ENCODE measurements around the gene AQP2.

AQP2 gene

DNA sequence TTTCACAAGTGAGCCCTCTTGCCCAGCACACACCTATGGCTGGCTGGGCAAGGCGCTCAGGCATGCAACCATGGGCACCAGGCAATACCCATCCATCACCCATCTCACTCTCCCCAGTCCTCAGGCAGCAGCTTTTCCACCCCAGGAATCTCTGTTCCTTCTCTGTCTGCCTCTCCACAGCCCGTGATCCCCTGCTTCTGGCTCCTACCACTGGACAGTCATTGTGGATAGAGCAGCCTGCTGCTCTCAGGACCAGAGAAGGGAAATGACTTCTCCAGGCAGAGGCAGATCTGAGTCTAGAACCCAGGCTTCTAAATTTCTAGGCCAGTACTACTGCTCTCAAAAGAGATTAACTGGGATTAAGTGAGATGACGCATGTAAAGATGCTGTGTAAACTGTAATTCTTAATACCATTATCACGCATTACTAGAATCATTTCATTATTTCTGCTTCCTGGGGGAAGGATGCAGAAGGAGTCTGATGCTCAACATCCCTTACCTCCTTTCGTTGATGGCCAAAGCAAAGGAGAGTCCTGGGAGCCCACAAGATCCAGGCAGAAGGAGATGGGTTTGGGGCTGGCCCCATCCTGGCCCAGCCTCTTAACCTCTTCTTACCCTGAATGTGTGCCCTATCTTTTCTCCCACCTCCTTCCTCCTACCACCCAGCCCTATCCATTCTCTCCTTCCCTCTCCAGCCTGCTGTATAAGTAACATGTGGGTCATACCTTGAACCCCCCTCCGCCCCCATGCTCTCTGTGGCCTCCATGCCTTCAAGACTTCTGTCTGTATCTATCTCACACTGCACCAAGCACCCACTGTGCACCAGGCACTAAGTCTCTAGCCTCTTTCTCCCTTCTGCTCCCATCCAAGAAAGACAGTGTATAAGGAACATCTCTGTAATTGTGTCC lies 6.4 kb downstream of the AQP2 start:
- no peak for DNase-seq

DNA sequence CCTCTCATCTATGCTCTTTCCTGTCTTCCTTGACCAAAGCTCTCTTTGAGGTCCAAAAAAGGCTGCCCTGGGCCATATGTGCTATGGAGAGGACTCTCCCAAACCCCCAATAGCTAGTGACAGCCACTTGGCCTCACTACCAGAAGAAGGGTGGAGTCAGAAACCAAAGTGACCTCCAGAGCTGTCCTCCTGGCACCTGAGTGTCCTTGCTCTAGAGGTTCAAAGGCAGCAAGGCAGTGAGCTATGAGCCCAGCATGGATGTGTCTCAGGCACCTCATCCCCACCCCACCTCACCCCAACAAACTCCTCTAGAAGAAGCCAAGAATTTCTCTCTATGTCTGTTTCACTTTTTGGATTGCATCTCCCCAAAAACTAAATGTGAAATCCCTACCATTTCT lies 7.0 kb downstream of the AQP2 start:
- no peak for DNase-seq

DNA sequence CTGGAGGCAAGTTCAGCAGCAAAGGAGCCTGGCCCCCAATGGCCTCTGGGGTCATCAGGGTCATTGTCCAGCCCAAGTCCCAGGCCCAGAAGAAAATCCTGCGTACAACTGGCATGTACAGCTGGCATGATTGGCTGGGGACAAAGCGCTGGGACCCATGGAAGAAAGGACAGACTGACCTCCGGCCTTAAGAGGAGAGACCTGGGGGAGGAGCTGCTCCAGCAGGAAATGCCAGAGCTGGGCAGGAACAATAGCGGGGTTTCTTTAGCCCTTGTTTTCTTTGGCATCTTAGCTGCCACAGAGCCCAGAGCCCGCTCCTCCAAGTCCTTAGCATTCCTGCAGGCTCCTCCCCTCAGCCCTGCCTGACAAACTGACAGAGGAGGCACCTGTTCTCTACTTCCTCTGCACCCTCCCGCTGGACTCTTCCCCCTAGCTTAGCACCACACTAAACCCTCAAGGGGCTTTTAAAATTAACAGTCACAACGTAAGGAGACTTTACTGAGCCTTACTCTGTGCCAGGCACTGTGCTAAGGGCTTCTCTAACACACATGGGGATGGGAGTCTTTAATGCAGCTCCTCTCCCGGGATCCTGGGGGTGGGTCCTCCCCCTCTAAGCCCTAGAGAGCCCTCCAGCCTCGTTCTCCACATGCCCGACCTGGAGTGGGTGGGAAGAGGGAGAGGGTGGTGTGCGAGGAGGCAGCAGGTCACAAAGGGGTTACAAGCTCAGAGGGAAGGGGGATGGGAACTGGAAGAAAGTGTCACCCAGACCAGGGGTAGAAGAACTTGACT lies 9.3 kb downstream of the AQP2 start:
- no peak for DNase-seq

DNA sequence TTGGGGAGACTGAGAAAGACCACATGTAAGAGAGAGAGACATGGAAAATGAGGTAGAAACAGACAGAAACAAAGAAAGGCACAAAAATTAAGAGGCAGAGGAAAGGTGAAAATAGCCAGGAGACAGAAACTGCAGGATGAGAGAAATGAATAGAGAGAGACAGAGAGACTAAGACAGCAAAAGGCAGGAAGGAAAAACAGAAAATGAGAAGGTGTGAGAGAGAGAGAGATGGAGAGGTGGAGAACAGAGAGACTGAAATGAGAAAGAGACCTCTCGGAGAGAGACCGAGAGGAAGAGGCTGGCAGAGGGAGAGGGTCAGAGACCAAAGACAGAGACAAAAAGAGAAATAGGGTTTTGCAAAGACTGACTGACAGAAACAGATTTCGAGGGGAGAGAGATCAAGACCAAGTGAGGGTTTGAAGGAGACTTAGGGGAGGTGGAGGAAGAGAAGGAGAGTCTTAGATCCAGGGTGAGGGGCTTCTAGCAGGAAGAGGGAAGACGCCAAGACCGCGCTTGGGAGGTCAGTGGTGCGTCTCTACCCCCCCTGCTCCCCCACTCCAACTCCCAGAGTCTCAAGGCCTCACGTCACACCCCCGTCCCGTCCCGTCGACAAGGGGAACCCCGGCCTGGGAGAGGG lies 10.1 kb downstream of the AQP2 start:
- DNase-seq = no peak

DNA sequence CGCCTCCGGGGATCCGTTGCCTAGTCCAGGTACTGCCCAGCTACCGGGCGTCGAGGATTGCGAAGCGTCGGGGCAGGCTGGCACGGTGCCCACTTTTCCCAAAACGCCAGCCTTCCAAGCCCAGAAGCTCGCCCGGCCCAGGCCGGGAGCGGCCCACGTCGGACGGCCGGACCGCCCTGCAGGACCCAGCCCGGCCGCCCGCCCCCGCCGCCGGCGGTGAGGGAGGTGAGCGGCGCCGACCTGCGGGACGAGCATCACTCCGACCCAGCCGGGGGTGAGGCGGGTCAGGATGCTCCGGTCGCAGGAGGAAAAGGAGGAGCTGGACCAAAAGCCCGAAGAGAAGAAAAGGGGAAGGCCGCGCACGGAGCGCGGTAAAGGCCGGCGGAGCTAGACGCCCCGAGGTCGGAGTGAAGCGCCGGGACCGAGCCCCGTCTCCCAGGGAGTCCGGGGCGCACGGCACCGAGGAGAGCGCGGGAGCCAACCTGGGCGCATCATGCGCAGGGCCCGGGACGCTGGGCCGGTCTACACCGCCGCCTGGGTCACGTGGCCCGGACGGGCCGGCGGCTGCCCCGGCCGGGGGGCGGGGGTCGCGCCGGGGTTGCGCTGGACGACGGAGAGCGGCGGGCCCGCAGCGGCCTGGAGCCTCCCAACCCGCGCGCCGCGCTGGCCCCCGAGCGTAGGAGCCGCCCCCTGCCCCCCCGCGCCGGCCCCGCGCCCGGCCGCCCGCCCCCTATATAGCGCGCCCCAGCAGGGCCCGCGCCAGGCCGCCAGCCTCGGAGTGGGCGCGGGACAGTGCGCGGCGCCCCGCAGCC lies 10.8 kb downstream of the AQP2 start, which contains the start of gene AQP5:
AQP5 (plus strand) TSS at position 762 of the 812 bp plus-strand sequence. CDS start 146 bp downstream, outside the sequence.
- no peak for DNase-seq

DNA sequence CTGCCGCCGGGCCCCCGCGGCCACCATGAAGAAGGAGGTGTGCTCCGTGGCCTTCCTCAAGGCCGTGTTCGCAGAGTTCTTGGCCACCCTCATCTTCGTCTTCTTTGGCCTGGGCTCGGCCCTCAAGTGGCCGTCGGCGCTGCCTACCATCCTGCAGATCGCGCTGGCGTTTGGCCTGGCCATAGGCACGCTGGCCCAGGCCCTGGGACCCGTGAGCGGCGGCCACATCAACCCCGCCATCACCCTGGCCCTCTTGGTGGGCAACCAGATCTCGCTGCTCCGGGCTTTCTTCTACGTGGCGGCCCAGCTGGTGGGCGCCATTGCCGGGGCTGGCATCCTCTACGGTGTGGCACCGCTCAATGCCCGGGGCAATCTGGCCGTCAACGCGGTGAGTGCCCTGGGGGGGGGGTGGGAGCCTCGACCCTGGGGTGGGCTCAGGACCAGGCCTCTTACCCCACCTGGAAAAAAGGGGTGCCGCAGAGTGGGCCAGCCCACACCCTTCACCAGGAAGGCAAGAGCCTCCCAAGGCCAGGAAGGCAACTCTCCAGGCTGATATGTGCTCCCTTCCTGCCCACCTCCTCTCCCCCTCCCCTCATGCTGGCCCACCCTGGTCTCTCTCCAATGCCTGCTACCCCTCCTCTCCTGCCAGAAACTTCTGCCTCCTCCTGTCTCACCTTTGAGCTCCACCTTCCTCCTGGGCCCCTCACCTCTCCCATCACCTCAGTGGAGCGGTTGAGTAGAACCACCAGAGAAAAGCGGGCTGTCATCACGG lies 11.6 kb downstream of the AQP2 start:
- DNase-seq = no peak

DNA sequence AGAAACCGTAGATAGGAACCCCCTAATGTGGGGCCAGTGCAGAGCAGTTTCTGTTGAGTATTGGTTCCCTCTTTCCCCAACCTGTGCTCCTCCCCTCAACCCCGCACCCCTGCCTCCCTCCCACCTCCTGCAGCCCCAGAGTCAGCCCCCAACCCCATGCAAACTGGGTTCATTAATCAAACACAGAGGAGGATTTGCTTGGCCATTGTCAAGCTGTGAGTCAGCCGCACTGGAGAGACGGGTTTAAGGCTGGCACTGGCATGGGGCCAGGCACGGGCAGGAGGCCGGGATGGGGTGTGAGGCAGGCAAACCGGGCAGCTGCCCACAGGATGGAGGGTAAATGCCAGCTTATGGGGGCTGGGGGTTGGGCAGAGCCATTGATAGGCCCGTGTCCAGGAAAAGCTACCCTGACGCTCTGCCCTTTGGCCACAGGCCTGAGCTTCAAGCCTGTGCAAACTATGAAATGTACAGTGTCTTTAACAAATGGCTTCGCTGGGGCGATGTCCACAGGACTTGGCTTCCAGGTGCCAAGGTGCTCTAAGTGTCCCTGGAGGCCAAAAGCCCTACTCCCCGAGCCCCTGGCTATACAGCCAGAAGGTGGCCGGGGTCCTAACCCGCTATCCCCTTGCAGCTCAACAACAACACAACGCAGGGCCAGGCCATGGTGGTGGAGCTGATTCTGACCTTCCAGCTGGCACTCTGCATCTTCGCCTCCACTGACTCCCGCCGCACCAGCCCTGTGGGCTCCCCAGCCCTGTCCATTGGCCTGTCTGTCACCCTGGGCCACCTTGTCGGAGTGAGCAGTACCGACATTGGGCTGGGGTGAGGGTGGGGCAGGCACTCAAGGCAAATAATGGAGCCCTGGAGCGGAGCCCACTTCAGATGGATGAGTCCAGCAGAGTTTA lies 12.6 kb downstream of the AQP2 start:
- no peak for DNase-seq

DNA sequence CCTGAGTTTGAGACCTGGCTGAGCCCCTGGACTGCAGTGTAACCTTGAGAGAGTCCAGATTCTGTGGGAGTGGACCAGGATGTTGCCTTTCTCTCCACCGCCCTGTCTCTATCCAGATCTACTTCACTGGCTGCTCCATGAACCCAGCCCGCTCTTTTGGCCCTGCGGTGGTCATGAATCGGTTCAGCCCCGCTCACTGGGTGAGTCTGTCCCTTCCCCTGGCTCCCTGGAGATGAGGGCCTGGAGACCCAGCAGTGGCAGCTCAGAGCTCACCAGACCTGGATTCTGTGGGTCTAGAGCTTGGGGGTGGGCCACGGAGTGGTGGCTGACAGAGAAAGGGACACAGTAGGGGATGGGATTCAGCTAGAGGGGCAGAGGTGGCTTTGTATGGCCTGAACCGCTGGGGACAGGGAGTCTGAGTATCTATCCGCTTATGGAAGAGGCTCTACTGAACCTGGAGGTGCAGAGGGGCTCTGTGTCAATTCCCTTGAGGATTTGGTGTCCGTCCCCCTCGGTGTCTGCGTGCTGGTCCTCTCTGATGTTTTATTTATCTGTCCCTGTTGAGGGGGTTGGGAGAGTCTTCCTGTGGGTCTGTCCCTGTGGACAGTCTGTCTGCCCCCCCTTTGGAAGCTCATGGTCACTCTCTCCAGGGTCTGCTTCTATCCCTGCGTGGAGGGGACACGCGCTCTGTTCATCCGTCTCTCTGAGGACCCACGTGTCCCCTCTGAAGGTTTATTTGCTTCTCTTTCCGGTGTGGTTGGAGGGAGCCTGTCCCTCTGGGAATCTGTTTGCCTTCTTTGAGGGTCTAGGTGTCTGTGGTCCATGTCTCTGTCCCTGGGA lies 13.7 kb downstream of the AQP2 start:
- DNase-seq = no peak

DNA sequence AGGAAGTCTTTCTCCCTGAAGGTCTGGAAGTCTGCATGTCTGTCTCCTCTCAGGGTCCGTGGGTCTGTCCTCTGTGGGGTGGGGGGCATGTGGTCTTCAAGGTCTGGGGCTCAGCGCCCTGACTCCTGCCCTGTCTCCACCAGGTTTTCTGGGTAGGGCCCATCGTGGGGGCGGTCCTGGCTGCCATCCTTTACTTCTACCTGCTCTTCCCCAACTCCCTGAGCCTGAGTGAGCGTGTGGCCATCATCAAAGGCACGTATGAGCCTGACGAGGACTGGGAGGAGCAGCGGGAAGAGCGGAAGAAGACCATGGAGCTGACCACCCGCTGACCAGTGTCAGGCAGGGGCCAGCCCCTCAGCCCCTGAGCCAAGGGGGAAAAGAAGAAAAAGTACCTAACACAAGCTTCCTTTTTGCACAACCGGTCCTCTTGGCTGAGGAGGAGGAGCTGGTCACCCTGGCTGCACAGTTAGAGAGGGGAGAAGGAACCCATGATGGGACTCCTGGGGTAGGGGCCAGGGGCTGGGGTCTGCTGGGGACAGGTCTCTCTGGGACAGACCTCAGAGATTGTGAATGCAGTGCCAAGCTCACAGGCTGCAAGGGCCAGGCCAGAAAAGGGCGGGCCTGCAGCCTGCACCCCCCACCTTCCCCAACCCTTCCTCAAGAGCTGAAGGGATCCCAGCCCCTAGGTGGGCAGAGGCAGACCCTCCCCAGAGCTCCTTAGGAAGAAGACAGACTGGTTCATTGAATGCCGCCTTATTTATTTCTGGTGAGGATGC lies 14.5 kb downstream of the AQP2 start:
- no peak for DNase-seq

DNA sequence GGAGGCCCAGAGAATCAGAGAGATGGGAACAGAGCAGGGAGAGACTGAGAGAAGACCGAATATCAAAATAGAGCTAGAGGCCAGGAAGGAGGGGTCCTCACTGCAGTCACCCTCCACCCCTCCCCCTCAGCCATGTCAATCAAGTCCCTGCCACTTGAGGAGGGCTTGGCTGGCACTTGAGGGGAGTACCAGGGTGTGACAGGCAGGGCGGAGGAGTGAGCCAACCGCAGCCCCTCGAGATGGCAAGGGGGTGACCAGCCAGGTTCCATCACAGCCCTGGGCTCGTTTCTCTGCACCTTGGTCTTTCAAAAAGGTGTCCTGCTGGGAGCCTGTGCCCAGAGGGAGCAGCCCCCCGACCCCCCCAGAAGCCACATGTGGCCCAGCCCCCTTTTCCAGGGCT lies 15.3 kb downstream of the AQP2 start:
- DNase-seq = no peak

DNA sequence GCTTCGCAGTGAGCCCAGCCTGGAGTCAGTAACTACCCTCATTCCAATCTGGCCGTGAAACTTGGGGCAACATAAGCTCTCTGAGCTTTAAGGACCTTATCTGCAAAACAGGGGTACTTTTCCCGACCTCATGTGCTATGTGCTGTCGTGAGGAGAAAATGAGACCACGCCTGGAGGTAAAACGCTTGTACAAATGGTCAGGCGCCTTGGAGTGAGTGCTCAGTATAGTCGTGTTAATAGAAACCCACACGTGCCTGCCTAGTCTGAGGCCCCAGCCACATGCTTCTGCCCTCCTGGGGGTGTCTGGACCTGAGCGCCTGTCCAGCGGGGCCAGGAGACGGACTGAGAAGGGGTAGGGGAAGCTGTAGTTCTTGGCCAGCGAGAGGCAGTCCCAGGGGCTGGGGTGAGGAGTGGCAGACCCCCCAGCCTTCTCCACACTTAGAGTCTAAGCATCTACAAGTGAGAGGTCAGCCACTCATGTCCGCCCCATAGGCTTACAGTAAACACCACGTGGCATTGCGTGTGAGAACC lies 16.0 kb downstream of the AQP2 start:
- DNase-seq = no peak

DNA sequence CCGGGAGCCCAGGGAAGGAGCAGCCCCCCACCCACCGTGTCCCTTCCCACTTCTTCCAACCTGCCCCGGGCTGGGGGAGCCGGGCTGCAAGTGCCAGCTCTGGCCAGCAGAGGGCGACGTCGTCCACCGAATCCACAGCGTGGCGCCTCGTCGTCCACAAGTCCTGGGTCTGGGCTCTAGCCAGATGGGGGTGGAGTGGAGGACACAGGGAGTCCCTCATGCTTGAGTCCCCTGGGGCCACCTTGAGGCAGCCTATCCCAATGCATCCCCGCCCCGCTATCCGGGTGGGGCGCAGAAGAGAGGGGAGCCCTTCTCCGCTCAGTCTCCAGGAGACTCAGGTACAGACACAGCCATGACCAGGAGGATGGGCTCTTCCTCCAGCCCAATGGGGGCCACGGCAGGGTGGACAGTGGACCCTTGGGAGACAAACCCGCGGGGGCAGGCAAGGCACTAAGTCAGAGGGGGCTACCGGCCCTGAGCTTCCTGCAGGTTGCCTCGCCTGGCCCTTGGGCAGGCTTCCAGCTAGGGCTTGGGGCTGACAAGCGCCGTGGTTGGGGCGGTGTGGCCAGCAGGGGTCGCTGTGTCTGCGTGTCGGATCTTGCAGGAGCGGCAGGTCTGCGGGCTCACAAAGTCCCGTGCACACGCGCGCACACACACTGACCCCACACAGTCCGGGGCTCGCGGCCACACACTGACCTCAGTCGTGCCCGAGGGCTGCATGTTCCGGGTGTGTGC lies 16.7 kb downstream of the AQP2 start:
- peak; percentile 67 to 85 for DNase-seq

DNA sequence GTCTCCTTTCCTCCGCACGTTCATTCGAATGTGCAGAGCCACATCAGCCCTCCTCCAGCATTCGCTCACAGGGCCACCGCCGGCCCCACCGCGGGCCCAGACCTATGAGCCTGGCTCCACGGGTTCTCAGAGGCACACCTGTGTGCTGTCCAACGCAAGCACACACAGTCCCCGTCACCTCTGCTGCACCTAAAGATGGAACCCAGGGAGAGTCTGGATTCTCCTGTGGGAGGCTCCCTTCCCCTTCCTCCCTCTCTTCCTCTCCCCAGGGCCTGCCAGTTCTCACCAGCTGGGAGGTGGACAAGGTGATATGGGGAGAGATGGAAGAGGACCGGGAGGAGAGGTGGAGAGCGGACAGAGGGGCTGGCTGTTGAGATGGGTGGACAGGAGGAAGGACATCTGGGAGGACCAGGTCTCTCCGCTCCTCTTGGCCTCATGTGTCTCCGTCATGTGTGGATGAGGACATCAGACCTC lies 17.3 kb downstream of the AQP2 start:
- no peak for DNase-seq

DNA sequence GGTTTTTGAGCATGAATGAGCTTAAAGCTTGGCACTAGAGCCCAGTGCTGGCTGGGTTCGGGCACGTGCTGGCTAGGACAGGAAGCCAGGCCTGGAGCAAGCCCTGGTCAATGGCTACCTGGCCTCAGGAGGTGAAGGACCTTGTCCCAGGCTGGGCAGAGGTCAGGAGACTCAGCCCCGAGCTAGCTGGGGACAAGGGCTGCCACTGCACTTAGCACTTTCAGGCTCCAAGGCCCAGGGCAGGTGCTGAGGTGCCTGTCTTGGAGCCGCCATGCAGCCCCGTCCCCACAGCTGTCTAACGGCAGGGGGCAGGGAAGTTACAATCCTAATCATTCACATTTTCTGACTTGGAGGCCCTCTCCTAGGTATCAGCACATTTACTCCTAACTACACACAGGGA lies 17.9 kb downstream of the AQP2 start:
- DNase-seq = no peak

DNA sequence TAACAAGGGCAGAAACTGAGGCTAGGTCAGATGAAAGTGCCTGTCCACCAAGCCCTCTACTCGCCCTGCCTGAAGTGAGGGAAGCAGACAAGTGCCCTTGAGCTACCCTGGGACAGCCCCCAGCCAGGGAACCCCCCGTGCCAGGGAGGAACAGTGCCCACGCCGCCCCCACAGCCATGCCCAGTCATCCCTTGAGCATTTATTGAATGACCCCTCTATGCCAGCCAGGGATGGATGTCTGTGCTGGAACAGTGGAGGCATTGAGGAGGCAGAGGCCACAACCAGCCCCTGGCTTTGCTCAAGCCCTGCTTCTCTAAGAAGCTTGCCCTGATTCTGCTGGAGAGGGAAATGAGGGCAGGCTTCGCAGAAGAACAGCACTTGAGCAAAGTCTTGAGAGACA lies 18.5 kb downstream of the AQP2 start:
- DNase-seq = no peak

DNA sequence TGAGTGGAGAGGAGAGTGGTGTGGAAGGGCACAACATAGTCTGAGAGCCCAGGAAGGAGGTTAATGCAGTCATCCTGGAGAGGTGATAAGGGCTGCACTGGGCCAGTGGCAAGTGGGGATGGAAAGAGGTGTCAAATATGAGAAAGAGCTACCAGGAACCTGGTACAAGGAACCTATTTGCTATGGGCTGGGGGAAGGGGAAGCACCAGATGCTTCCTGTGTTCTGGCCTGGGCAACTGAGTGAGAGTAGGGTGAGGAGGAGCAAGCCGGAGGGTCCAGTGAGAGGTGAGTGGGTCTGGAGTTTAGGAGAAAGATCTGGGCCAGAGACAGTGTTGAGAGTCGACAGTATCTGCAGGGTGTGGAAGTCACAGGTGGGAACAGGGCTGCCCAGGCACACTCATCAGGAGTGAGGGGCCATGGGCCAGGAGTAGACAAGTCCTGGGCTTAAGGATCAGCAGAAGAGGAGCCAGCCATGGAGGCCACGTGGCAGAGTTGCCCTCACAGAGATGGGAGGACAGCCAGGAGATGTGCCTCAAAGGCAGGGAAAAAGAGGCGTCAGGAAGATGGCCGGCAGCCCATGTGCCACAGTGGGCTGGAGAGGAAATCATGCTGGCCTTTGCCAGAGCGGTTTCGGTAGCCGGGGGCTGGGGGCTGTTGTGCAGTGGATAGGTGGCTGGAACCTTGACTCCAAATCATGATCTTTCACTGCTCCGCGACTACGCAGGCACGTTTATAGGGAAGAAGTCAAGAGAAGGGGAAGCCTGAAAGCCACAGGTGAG lies 19.3 kb downstream of the AQP2 start:
- no peak for DNase-seq

DNA sequence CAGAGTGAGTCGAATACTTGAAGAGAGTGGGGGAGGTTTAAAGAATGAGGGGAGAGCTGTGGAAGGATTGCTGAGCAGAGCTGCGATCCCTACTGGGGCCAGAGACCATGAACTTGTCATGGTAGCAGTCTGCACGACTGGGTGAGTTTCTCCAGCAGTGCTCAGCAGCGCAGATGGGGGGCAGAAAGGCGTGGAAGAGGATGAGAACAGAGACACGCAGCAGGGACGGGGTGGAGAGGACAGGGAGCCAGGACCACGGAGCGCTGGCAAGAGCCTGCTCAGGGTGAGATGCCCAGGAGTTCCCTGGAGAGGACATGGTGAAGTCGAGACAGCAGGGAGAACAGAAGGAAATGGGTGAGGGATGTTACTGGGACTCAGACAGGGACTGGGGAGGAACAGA lies 20.1 kb downstream of the AQP2 start:
- DNase-seq = no peak
